ENCODE results near the gene NANS. TPM values are rescaled to one million over a fixed set of nuclear protein-coding genes. Genes with fewer than 3 reads are reported as not detected.

Gene NANS
- total RNA-seq, 1 experiment from 2014 or later = 40.4 TPM

- H3K9me3 Mint-ChIP-seq = no peaks in the 10 kb centered on the region
- Histone ChIP-seq H3K9me3 (ENCODE audit: control insufficient read depth, low read depth, low read length) (no peaks in the 10 kb centered on the region), H2AFZ (ENCODE audit: low read length) (no peak overlapping the region), H2BK15ac (ENCODE audit: low read depth, low read length) (no peak overlapping the region), H2BK120ac (ENCODE audit: low read depth, low read length, poor library complexity, severe bottlenecking) (no peak overlapping the region), H3K27me3 (ENCODE audit: insufficient read depth, low read length) (no peaks in the 10 kb centered on the region), H2BK20ac (ENCODE audit: low read depth, low read length, poor library complexity, severe bottlenecking) (no peak overlapping the region), H4K91ac (ENCODE audit: insufficient read length, low read depth, low read length) (no peak overlapping the region), H3K18ac (ENCODE audit: insufficient read length, low read depth, low read length) (no peak overlapping the region), H3K4ac (ENCODE audit: low read depth, low read length) (no peak overlapping the region), H3K56ac (ENCODE audit: insufficient read length, low read depth, low read length) (no peak overlapping the region), H4K20me1 (ENCODE audit: control insufficient read depth, insufficient read depth, insufficient read length) (no peaks in the 10 kb centered on the region), H3K14ac (ENCODE audit: insufficient read depth, low read length) (no peak overlapping the region), H3K4me2 (ENCODE audit: insufficient read depth, insufficient read length, low read length) (no peak overlapping the region), H3K23ac (ENCODE audit: insufficient read length, low read depth, low read length) (no peak overlapping the region), H4K5ac (ENCODE audit: insufficient read length, low read depth, low read length) (no peak overlapping the region), H3K9ac (ENCODE audit: extremely low read depth, insufficient read length, low read length) (no peak overlapping the region), H3K27ac (ENCODE audit: insufficient read length, low read depth, low read length) (no peak overlapping the region), H3K79me1 (ENCODE audit: insufficient read depth, low read depth, low read length, poor library complexity, severe bottlenecking) (no peaks in the 10 kb centered on the region), H2AK5ac (ENCODE audit: insufficient read length, low read length) (no peak overlapping the region), H2BK12ac (ENCODE audit: insufficient read length, low read depth, low read length) (no peak overlapping the region), H3T11ph (ENCODE audit: low read length) (no peak overlapping the region), H2BK5ac (ENCODE audit: insufficient read length, low read length) (no peak overlapping the region), H3K4me1 (ENCODE audit: insufficient read depth, low read length) (no peaks in the 10 kb centered on the region; the same call in 1 of the 2 replicates), H4K8ac (replicated peaks; ENCODE audit: insufficient read length, low read depth, low read length) (no peak overlapping the region), H3K79me2 (ENCODE audit: insufficient read depth, low read length) (no peaks in the 10 kb centered on the region), H3K23me2 (ENCODE audit: insufficient read length, low read depth, low read length, poor library complexity, severe bottlenecking) (no peaks in the 10 kb centered on the region)
- H3K27me3 Mint-ChIP-seq (ENCODE audit: low read depth) = peaks cover 15% of the 10 kb centered on the region
- no peak overlapping the region for H3K4me3 Mint-ChIP-seq
- WGBS (ENCODE audit: extremely low coverage, insufficient read length, low lambda C conversion rate) = no CpG with 5 or more reads among the region's 4 CpGs
- TF ChIP-seq CTCF (conservative IDR thresholded peaks at IDR 0.05) = no peak
- no peaks in the 10 kb centered on the region for H3K36me3 Mint-ChIP-seq (ENCODE audit: insufficient read depth in 1 of 3, low read depth in 3 of 3)
- DNase-seq = no peak
- H3K4me1 Mint-ChIP-seq = no peaks in the 10 kb centered on the region
- H3K27ac Mint-ChIP-seq = no peak overlapping the region
These were observed 6.2 kb upstream of the NANS start for GRCh38 chr9:98050351-98050750.
